ENCODE measurements around the gene CAV3. TPM values are rescaled to one million over a fixed set of nuclear protein-coding genes. Genes with fewer than 3 reads are reported as not detected.
"Not testable (repeated sequence)": the region's sequence is repeated elsewhere in the genome, so short reads cannot be mapped to it uniquely, and the experiment has no call there.

The CAV3 gene
- total and polyA plus RNA-seq, 10 donors, result 0.11 TPM; not detected in 9

DNA sequence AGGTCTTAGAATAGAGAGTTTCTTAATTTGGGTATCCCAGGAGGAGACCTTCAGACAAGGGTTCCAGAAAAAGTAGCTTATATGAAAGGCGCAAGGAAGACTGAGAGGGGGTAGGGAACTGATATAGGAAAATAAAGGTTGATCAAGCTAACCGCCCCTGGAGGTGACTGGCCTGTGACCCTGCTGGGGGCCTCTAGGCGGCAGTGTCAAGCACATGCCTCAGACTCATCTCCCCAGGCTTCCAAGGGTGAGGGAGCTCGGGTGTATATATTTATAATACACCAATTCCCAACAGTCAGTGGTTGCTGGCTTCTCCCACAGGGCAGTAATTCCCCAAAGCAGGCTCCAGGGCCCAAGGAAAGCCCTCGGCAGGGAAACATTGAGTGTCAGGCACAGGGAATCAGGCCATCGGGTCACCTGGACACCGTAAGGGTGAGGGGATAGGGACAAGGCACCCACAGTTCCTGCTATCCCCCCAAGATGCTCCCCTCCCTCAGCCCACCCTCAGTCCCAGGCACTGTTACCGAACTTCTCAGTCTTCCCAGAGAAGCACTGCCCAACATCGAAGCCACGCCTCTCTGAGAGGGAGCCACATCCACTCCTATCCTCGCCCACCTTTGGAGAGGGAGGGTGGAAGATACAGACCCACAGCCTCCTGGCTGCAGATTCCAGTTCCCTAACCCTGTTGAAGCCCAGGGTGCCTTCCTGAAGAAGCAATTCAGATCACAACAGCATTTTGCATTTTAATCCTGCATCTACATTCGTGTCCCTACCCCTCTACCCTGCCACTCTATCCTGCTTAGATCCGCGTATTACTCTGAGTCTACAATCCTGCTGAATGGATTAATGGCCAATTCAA lies 19.5 kb upstream of the CAV3 start:
- DNase-seq, result no peak
- H3K4me3 ChIP-seq, result no peak overlapping the region
- H3K36me3 ChIP-seq, result no peaks in the 10 kb centered on the region
- no peaks in the 10 kb centered on the region for H3K27me3 ChIP-seq (replicated peaks in 1 of 7)
- TF ChIP-seq POLR2AphosphoS5 (IDR thresholded peaks at IDR 0.05) (no peak), POLR2A (IDR thresholded peaks at IDR 0.05) (no peak), CTCF (IDR thresholded peaks at IDR 0.05 in 8 of 11, conservative IDR thresholded peaks at IDR 0.05 in 3 of 11) (no peak)
- no peaks in the 10 kb centered on the region for H3K9me3 ChIP-seq
- intact Hi-C loops (cut with DNase I; ENCODE audit: low total_unique reads), result no loop called here
- H3K27ac ChIP-seq, result no peak overlapping the region
- no peaks in the 10 kb centered on the region for H3K4me1 ChIP-seq
- 77 to 84% (median 79%) methylated on average over 14 of the region's 14 CpGs for WGBS, 5 donors

DNA sequence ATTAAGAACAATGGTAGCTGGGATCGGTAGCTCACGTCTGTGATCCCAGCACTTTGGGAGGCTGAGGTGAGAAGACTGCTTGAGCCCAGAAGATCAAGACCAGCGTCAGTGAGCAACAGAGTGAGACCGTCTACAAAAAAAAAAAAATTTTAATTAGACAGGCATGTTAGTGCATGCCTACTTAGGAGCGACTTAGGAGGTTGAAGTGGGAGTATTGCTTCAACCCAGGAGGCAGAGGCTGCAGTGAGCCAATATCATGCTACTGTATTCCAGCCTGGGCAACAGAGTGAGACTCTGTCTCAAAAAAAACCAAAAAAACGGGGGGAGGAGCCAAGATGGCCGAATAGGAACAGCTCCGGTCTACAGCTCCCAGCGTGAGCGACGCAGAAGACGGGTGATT lies 17.8 kb upstream of the CAV3 start:
- intact Hi-C loops (cut with DNase I; ENCODE audit: low total_unique reads), result not testable (repeated sequence)
- 81 to 93% (median 90%) methylated on average over 10 to 12 of the region's 12 CpGs for WGBS, 5 donors

GRCh38 chr3:8722808-8723207 lies 10.8 kb upstream of the CAV3 start:
- peaks cover 0 to 11% (median 9%) of the 10 kb centered on the region in 8 donors for H3K9me3 ChIP-seq
- TF ChIP-seq CTCF (IDR thresholded peaks at IDR 0.05 in 8 of 11, conservative IDR thresholded peaks at IDR 0.05 in 3 of 11) (no peak), POLR2A (IDR thresholded peaks at IDR 0.05) (no peak), POLR2AphosphoS5 (IDR thresholded peaks at IDR 0.05) (no peak)
- intact Hi-C loops (cut with DNase I; ENCODE audit: low total_unique reads), result no loop called here
- H3K4me3 ChIP-seq, result no peak overlapping the region
- H3K36me3 ChIP-seq, result no peaks in the 10 kb centered on the region
- H3K27me3 ChIP-seq (replicated peaks in 1 of 7), result peaks cover 0 to 3% (median 0%) of the 10 kb centered on the region in 7 donors
- no peak for DNase-seq
- no peaks in the 10 kb centered on the region for H3K4me1 ChIP-seq
- H3K27ac ChIP-seq, result no peak overlapping the region
- 74 to 82% (median 79%) methylated on average over 5 of the region's 5 CpGs for WGBS, 5 donors

More for the DNA sequence above, 17.8 kb upstream of the CAV3 start:
- not testable (repeated sequence) for DNase-seq; H3K4me1 ChIP-seq; H3K9me3 ChIP-seq; H3K36me3 ChIP-seq; H3K27me3 ChIP-seq (replicated peaks in 1 of 7); H3K27ac ChIP-seq; H3K4me3 ChIP-seq

DNA sequence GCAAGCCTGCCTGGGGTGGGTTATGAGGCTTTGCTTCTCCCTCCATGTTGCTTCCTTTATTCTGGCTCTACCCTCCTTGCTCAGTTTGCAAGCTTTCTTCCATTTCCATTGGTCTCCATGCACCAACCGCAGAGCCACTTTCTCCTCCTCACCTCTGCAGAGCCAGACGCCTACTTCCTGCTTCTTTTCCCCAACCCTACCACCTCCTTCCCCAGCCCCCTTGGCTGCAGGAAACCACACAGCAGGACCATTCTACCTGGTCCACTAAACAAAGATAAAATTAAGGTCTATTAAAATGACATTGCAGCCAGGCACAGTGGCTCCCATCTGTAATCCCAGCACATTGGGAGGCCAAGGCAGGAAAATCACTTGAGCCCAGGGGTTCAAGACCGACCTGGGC lies 10.0 kb upstream of the CAV3 start:
- peaks cover 0 to 3% (median 0%) of the 10 kb centered on the region in 7 donors for H3K27me3 ChIP-seq (replicated peaks in 1 of 7)
- no peak for TF ChIP-seq POLR2A (IDR thresholded peaks at IDR 0.05)
- no peak for TF ChIP-seq CTCF (IDR thresholded peaks at IDR 0.05 in 8 of 11, conservative IDR thresholded peaks at IDR 0.05 in 3 of 11)
- no peak for TF ChIP-seq POLR2AphosphoS5 (IDR thresholded peaks at IDR 0.05)
- 53 to 65% (median 58%) methylated on average over 3 of the region's 3 CpGs for WGBS, 5 donors
- H3K4me1 ChIP-seq, result no peaks in the 10 kb centered on the region
- no peak overlapping the region for H3K27ac ChIP-seq
- no peak for DNase-seq
- intact Hi-C loops (cut with DNase I; ENCODE audit: low total_unique reads), result no loop called here
- no peak overlapping the region for H3K4me3 ChIP-seq
- no peaks in the 10 kb centered on the region for H3K36me3 ChIP-seq
- H3K9me3 ChIP-seq, result peaks cover 0 to 11% (median 9%) of the 10 kb centered on the region in 8 donors

All from spleen (tissue), 11 donors.